ENCODE measurements around the gene MCAT. TPM values are rescaled to one million over a fixed set of nuclear protein-coding genes. Genes with fewer than 3 reads are reported as not detected.

MCAT gene
- polyA plus RNA-seq, 1 of the 3 experiments (the other 2 are of a cell fraction), result 12.0 TPM

DNA sequence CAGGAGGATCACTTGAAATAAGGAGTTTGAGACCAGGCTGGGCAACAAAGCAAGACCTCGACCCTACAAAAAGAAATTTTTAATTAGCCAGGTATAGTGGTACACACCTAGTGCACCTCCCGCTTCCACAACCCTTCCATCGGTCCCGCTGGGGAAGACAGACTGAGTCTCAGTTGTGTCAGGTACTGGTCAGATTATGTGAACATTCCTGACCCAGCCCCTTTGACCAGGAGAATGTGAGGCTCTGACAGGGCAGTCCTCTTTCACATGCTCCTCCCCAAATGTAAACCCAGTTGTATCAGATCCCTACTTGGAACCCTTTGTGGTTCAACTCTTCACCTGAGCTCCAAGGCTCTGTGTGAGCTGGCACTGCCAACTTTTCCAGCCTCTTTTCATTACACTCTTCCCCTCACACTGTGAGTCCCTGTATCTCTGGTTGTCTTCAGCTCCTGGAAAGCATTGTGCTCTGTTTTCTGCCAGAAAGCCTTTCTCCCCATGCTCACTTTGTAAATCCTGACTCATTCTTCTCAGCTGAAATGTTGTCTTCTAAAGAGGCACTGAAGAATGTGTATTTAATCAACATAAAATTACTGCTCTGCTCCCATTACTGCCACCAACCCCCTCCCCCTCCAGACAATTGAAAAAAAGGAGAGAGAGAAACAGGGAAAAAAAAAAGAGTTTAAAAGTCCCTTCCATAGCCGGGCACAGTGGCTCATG lies 45.8 kb upstream of the MCAT start:
- ChIA-PET CTCF (no interaction called here), POLR2A (no interaction called here)
- no peak overlapping the region for H3K27ac ChIP-seq (ENCODE audit: low read depth in 2 of 2, low read length in 1 of 2)
- TF ChIP-seq RXRA (IDR thresholded peaks at IDR 0.05; ENCODE audit: borderline replicate concordance, low read depth) (no peak), TAF1 (IDR thresholded peaks at IDR 0.05; ENCODE audit: borderline replicate concordance, low read depth, low read length) (no peak), CHD2 (IDR thresholded peaks at IDR 0.05; ENCODE audit: low read length, partially characterized antibody) (no peak), FOSL2 (IDR thresholded peaks at IDR 0.05; ENCODE audit: borderline replicate concordance, low read depth) (no peak), RAD21 (IDR thresholded peaks at IDR 0.05; ENCODE audit: low read length) (no peak), ELF1 (IDR thresholded peaks at IDR 0.05) (no peak), MEF2A (IDR thresholded peaks at IDR 0.05; ENCODE audit: borderline replicate concordance, low read depth) (no peak), USF1 (IDR thresholded peaks at IDR 0.05; ENCODE audit: borderline replicate concordance, low read depth) (no peak), POLR2AphosphoS5 (IDR thresholded peaks at IDR 0.05; ENCODE audit: low read depth, low read length) (no peak), YY1 (IDR thresholded peaks at IDR 0.05; ENCODE audit: low read depth) (no peak), SMC3 (IDR thresholded peaks at IDR 0.05; ENCODE audit: low read depth, low read length) (no peak), FOXJ3 (CRISPR knock-in tag; IDR thresholded peaks at IDR 0.05) (no peak), NRF1 (IDR thresholded peaks at IDR 0.05; ENCODE audit: low read depth, low read length) (no peak), TCF12 (IDR thresholded peaks at IDR 0.05) (no peak), USF2 (IDR thresholded peaks at IDR 0.05; ENCODE audit: borderline replicate concordance, low read depth, low read length) (no peak), TEAD4 (IDR thresholded peaks at IDR 0.05; ENCODE audit: borderline replicate concordance, insufficient read depth) (no peak), GATA2 (CRISPR knock-in tag; IDR thresholded peaks at IDR 0.05) (no peak), RCOR1 (IDR thresholded peaks at IDR 0.05; ENCODE audit: low read length) (no peak)
- TF ChIP-seq, protein P1, sequence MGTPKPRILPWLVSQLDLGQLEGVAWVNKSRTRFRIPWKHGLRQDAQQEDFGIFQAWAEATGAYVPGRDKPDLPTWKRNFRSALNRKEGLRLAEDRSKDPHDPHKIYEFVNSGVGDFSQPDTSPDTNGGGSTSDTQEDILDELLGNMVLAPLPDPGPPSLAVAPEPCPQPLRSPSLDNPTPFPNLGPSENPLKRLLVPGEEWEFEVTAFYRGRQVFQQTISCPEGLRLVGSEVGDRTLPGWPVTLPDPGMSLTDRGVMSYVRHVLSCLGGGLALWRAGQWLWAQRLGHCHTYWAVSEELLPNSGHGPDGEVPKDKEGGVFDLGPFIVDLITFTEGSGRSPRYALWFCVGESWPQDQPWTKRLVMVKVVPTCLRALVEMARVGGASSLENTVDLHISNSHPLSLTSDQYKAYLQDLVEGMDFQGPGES (IDR thresholded peaks at IDR 0.05; ENCODE audit: low read depth, low read length), result no peak
- TF ChIP-seq, protein P2, sequence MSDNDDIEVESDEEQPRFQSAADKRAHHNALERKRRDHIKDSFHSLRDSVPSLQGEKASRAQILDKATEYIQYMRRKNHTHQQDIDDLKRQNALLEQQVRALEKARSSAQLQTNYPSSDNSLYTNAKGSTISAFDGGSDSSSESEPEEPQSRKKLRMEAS (IDR thresholded peaks at IDR 0.05; ENCODE audit: low read depth), result no peak
- no peak overlapping the region for H3K9ac ChIP-seq
- H3K4me1 ChIP-seq (ENCODE audit: control insufficient read depth in 1 of 2, insufficient read depth in 2 of 2, low read depth in 1 of 2, low read length in 1 of 2), result peaks cover 0 to 10% of the 10 kb centered on the region in 2 experiments; a peak in 1 of 4 replicates
- H3K9me3 ChIP-seq, result no peaks in the 10 kb centered on the region
- WGBS (ENCODE audit: low lambda C conversion rate), result 92% methylated on average over 2 of the region's 5 CpGs
- H3F3A ChIP-seq (replicated peaks; ENCODE audit: insufficient read depth), result peaks cover 4% of the 10 kb centered on the region
- H3K4me3 ChIP-seq (ENCODE audit: low read depth in 2 of 2, low read length in 1 of 2), result no peak overlapping the region
- H3K79me2 ChIP-seq (ENCODE audit: insufficient read depth), result peaks cover under 1% of the 10 kb centered on the region; the same call in 1 of the 2 replicates
- no peaks in the 10 kb centered on the region for H3K36me3 ChIP-seq (replicated peaks in 1 of 2; ENCODE audit: control insufficient read depth in 1 of 2, insufficient read depth in 2 of 2, low read length in 1 of 2)
- no peaks in the 10 kb centered on the region for H3K27me3 ChIP-seq (ENCODE audit: insufficient read depth)
- H4K20me1 ChIP-seq (ENCODE audit: insufficient read depth), result no peaks in the 10 kb centered on the region
- no peak for DNase-seq
- no peak overlapping the region for H3K4me2 ChIP-seq
- no peak overlapping the region for H2AFZ ChIP-seq (ENCODE audit: low read depth)
- no peaks in the 10 kb centered on the region for H3K9me2 ChIP-seq

Data from SK-N-SH (cell line).